HCT116 (cell line): ENCODE results near the gene BRIP1.

Source experiments
- CEBPB ChIP-seq: IDR thresholded peaks from 2 replicates; pipeline ENCODE4 v1.6.1; 2012; ENCODE audit warnings: low read depth
- POLR2AphosphoS5 ChIP-seq: IDR thresholded peaks from 2 replicates; pipeline ENCODE4 v1.6.1; 2011; ENCODE audit warnings: mild to moderate bottlenecking, low read depth, low read length, moderate library complexity
- TF ChIP-seq, protein P1 (sequence below), 3 experiments: fragments of 200-600 bp in 1 of 3; sonication (generic) in 1 of 3; IDR thresholded peaks in 2 of 3; conservative IDR thresholded peaks in 1 of 3; 2 replicates each; pipeline ENCODE4 v1.5.1; 2012 to 2017; ENCODE audit warnings: low read depth in 2 of 3, low read length in 2 of 3, antibody characterized with exemption in 1 of 3, borderline replicate concordance in 1 of 3, control low read depth in 1 of 3, mild to moderate bottlenecking in 1 of 3, mixed read lengths in 1 of 3, mixed run types in 1 of 3, moderate library complexity in 1 of 3; ENCODE audit not compliant: insufficient read depth in 1 of 3

DNA sequence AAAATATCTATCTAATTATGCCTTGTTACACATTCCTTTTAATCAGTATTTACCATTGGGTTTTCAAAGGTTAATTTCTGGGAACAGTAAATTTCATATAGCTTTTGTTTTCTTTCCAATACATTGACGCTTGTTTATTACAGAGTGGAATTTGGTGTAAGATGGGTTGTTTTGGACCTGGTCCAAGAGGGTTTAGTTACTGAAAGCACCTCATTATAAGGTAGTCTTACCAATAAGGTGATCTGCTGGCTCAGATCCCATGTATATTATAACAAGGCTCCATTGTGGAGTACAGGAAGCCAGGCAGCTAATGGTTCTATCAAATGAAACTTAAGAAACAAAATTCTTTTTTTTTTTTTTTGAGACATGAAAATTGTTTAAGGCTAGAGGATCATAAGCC is 185.0 kb downstream of the BRIP1 start:
- no peak for TF ChIP-seq CEBPB
- TF ChIP-seq POLR2AphosphoS5 = no peak
- TF ChIP-seq, protein P1, sequence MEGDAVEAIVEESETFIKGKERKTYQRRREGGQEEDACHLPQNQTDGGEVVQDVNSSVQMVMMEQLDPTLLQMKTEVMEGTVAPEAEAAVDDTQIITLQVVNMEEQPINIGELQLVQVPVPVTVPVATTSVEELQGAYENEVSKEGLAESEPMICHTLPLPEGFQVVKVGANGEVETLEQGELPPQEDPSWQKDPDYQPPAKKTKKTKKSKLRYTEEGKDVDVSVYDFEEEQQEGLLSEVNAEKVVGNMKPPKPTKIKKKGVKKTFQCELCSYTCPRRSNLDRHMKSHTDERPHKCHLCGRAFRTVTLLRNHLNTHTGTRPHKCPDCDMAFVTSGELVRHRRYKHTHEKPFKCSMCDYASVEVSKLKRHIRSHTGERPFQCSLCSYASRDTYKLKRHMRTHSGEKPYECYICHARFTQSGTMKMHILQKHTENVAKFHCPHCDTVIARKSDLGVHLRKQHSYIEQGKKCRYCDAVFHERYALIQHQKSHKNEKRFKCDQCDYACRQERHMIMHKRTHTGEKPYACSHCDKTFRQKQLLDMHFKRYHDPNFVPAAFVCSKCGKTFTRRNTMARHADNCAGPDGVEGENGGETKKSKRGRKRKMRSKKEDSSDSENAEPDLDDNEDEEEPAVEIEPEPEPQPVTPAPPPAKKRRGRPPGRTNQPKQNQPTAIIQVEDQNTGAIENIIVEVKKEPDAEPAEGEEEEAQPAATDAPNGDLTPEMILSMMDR (IDR thresholded peaks at IDR 0.05 in 2 of 3, conservative IDR thresholded peaks at IDR 0.05 in 1 of 3; ENCODE audit: borderline replicate concordance in 1 of 3, insufficient read depth in 1 of 3, low read depth in 2 of 3, low read length in 2 of 3) = no peak
